HG02884 (cell line): Measurements from ENCODE around the gene RPL26.
"Not testable (repeated sequence)": the region's sequence is repeated elsewhere in the genome, so short reads cannot be mapped to it uniquely, and the experiment has no call there.

Experiments used
- ATAC-seq: cut with Tn5 transposase; IDR thresholded peaks from one replicate; pipeline ENCODE4 v1.9.1; 2021; ENCODE audit warnings: mild to moderate bottlenecking, moderate library complexity; ENCODE audit not compliant: unreplicated experiment

Gene RPL26

DNA sequence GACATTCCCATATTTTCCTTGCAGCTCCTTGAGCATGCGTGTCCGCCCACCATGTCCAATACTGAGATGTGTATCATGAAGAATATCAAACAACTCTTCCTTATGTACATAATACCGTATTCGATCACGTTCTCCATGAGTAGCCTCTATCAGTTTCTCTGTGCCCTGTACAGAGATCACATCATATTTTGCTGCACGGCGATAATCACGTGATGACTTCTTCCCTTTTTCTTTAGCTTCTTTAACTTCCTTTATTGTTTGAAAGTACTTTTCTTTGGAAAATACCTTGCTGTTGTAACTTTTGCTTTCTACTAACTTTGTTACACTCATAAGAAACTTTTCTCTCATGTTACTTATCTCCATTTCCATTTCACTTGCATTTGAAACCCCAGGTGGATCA lies 13.0 kb downstream of the RPL26 start:
- ATAC-seq = no peak

GRCh38 chr17:8368193-8368592 lies 14.8 kb downstream of the RPL26 start:
- ATAC-seq = no peak

- no peak for ATAC-seq
These were observed 16.8 kb downstream of the RPL26 start for GRCh38 chr17:8366231-8366630.

GRCh38 chr17:8365143-8365542 lies 17.9 kb downstream of the RPL26 start:
- ATAC-seq = no peak

- ATAC-seq = no peak
These were observed 20.2 kb downstream of the RPL26 start for GRCh38 chr17:8362651-8363332.

DNA sequence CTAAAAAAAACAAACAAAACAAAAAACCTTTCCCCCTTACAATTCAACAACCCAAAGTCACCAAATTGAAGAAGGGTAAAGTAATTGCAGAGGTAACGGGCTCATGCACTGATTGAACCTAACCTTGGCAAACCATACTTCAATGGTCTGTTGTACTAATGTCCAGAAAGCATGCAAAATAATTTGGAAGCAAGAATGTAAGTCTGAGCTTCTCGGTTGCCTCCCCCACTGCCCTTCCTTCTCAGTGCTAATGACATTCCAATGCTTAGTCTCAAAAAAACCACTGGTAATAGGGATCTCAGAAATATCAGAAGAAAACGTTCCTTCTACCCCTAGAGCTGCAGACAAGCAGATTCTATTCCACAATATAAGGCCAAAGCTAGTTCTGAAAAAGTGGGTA lies 22.2 kb downstream of the RPL26 start:
- no peak for ATAC-seq

- no peak for ATAC-seq
These were observed 22.7 kb downstream of the RPL26 start for GRCh38 chr17:8360260-8360659.

DNA sequence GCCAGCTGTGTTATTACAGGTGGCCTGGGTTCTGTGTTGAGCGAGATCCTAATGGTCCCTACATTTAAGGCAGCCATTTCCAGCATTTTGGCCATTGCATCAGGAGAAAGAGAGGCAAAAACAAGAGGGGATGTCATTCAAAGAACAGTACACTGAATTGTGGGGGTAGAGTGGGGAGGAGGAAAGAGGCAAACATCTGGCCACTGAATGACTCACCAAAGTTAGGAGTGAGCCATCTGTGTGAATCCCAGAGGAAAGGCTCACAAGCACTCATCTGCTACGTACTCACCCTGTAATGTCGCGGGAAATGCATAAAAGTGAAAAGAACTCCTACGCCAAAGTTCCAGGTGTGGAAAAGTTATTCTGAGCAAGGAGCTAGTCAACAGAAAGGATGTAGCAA lies 23.2 kb downstream of the RPL26 start:
- no peak for ATAC-seq

GRCh38 chr17:8357910-8358309 lies 25.1 kb downstream of the RPL26 start:
- no peak for ATAC-seq

DNA sequence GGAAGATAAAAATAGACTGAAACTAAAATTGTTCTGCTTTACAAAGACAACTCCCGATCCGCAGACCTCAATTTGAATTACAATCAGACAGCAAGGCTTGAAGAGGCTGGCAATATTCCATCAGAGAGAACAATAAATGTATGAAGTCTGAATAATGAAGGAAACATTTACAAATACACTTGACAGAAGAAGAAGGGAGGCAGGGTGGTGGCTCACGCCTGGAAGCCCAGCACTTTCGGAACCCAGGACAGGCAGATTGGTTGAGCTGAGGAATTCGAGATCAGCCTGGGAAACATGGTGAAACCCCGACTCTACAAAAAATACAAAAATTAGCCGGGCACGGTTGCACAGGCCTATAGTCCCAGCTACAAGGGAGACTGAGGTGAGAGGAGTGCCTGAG lies 28.8 kb downstream of the RPL26 start:
- no peak for ATAC-seq

DNA sequence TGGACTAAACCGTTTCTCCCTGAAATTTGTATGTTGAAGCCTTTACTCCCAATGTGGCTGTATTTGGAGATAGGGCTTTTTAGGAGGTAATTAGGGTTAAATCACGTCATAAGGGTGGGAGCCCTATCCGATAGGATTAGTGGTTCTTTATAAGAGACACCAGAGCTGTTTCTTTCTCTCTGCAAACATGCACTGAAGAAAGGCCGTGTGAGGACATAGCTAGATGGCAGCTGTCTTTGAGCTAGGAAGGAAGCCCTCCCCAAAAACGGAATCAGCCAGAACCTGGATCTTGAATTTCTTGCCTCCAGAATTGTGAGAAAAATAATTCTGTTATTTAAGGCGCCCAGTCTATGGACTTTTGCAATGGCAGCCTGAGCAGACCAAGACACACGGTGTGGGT lies 29.3 kb downstream of the RPL26 start:
- no peak for ATAC-seq

- ATAC-seq = no peak
These were observed 32.7 kb downstream of the RPL26 start for GRCh38 chr17:8350339-8350738.

DNA sequence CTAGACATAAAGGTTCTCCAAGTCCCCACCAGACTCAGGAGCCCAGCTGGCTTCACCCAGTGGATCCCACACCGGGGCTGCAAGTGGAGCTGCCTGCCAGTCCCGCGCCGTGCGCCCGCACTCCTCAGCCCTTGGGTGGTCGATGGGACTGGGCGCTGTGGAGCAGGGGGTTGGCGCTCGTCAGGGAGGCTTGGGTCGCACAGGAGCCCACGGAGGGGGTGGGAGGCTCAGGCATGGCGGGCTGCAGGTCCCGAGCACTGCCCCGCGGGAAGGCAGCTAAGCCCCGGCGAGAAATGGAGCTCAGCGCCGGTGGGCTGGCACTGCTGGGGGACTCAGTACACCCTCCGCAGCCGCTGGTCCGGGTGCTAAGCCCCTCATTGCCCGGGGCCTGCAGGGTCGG lies 36.0 kb downstream of the RPL26 start:
- not testable (repeated sequence) for ATAC-seq

DNA sequence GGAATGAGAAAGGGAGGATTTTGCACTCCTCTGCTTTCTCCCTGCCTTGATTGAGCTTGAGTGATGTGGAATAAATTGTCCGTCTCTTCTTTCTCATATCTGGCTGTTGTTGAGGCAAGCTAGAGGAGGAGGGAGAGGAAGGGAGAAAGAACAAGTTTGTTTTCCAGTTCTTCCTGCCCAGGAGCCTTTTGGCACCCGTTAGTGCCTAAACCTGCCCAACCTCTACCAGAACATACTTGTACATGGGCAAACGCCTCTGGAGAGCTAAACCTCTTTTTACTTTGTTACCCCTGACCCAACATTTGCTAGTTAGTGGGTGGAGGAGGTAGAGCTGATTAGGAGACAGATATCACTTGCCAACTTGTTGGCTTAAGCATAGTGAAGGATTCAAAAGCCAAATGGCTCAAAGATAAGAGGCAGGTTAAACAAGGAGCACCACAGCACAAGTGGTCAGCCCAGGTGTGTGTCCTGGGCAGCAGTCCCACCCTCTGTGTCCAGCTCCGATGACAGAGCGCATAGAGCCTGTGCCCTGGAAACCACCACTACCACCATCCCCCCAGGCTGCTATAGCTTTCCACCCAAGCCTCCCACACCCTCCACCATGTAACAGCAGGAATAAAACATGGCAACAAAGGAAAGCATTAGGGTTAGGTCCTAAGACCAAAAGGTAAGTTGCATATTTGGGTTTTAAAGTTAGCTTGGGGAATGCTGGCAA lies 36.9 kb downstream of the RPL26 start:
- ATAC-seq = no peak

- no peak for ATAC-seq
These were observed 37.8 kb downstream of the RPL26 start for GRCh38 chr17:8345052-8345690.

DNA sequence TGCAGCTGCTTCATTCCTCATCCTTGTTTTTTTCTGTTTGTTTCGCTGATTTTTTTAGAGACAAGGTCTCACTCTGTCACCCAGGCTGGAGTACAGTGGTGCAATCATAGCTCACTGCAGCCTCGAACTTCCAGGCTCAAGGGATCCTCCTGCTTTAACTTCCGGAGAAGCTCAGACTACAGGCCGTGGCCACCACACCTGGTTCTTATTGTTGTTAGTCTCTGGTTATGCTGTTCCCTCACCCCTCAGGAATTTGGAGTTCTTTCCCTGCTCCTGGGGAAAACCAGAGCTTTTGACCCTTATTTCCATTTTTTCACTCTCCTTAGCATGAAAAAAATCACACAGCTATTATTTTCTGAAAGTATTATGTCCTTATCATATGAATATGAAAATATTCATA lies 41.5 kb downstream of the RPL26 start:
- ATAC-seq = no peak

DNA sequence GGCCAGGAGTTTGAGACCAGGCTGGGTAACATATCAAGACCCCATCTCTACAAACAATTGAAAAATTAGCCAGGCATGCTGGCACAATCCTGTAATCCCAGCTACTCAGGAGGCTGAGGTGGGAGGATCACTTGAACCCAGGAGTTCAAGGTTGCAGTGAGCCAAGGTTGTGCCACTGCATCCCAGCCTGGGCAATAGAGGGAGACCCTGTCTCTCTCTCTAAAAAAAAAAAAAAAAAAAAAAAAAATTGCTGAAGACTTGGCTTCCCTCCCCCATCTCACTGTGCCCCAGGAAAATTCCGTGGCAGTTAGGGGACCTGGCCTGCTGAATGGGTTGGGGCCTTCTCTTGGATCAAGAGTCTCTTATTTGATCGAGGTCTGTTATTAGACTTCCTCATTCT lies 43.5 kb downstream of the RPL26 start, which contains the start of gene ODF4:
Gene ODF4 (plus strand): TSS at position 301 of the 400 bp plus-strand sequence. CDS start 212 bp downstream, outside the sequence.
- ATAC-seq = no peak

DNA sequence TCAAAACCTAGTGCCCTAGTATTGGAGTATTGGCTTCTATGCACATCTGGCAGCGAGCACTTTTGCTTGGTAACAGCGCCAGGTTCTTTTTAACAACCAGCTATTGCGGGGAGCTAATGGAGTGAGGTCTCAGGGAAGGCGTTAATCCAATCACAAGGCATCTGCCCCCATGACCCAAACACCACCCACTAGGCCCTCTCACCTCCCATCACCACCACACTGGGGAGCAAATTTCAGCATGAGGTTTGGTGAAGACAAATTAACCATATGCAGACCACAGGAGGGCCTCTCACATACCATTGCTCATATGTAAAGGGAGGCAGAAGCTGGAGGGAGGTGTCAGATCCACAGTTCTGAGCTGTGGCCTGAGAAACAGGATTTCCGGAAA lies 44.2 kb downstream of the RPL26 start:
- ATAC-seq = no peak

DNA sequence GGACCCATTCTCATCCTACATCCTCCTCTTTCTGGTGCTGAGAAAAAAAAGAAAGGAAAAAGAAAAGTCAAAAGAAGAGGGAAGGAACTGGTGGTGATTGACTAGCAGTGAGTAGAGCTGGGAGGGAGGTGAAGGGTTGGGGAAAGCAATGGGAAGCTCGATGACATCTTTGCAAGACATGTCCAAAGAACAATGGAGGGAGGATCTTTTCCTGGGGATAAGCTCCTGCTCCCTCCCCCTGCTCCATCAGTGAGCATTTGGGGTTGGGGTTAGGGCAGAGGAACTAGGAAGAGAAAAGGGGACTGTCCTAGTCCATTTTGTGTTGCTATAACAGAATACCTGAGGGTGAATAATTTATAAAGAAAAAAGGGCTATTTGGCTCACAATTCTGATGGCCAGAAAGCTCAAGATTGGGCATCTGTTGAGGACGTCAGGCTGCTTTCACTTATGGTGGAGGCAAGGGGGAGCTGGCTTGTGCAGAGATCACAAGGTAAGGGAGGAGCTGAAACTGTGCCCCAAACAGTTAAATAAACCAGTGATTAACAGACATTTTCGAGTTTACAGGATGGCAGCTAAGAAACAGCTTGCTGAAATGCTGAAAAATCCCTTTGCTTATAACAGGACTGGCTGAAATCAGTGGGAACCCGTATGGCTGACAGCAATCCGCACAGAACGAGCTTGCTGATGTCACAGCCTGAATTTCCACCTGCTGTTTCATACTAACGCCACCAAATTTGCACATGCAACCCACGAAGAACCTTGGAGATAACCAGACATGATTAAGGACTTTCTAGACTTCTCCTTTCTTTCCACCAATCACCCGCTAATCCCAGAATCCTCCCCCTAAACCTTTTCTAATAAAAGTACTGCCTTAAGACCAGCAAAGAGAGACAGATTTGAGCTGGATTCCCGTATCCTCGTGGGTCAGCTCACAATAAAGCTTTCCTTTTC lies 44.9 kb downstream of the RPL26 start:
- no peak for ATAC-seq

GRCh38 chr17:8333281-8333680 lies 49.7 kb downstream of the RPL26 start:
- ATAC-seq = no peak

DNA sequence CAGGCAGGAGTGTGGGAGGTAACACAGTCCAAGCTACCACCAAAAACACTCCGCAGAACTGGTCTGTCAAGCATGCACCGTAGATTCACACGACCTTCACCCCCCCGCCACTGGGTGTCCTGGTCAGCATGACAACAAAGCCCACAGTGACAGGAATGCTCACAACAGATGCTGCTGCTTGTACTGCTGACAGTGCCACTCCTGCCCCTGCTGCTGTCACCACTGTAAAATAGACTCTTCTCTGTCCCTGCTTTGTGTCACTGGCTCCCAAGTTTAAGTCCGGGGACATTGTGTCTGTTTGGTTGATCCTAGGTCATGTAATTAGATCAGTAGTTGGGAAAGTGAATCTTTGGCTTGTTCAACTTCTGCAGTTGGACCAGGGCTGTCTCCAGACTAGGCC lies 50.3 kb downstream of the RPL26 start:
- ATAC-seq = no peak
